ENCODE measurements around the gene PLS1.
"Not testable (repeated sequence)": the region's sequence is repeated elsewhere in the genome, so short reads cannot be mapped to it uniquely, and the experiment has no call there.

Gene PLS1

GRCh38 chr3:142596726-142597088, 514 bp downstream of the PLS1 start:
- DNase-seq, result no peak

- no peak for DNase-seq
Observed at GRCh38 chr3:142597906-142598305, 1.7 kb downstream of the PLS1 start.

GRCh38 chr3:142601713-142602112, 5.5 kb downstream of the PLS1 start:
- no peak for DNase-seq

- no peak for DNase-seq
Observed at GRCh38 chr3:142602619-142603385, 6.6 kb downstream of the PLS1 start.

GRCh38 chr3:142603386-142603705, 7.2 kb downstream of the PLS1 start:
- not testable (repeated sequence) for DNase-seq

GRCh38 chr3:142604940-142605339, 8.7 kb downstream of the PLS1 start:
- DNase-seq, result no peak

GRCh38 chr3:142608631-142609030, 12.4 kb downstream of the PLS1 start:
- no peak for DNase-seq

- DNase-seq, result no peak
Observed at GRCh38 chr3:142609136-142609535, 12.9 kb downstream of the PLS1 start.

GRCh38 chr3:142611206-142611605, 15.0 kb downstream of the PLS1 start:
- DNase-seq, result no peak

GRCh38 chr3:142613491-142613890, 17.3 kb downstream of the PLS1 start:
- no peak for DNase-seq

GRCh38 chr3:142614059-142614626, 17.9 kb downstream of the PLS1 start:
- no peak for DNase-seq

GRCh38 chr3:142615171-142615570, 19.0 kb downstream of the PLS1 start:
- no peak for DNase-seq

- DNase-seq, result no peak
Observed at GRCh38 chr3:142618917-142619461, 22.8 kb downstream of the PLS1 start.

- DNase-seq, result no peak
Observed at GRCh38 chr3:142622405-142622804, 26.2 kb downstream of the PLS1 start.

GRCh38 chr3:142623194-142623593, 27.0 kb downstream of the PLS1 start:
- no peak for DNase-seq

GRCh38 chr3:142624341-142625152, 28.4 kb downstream of the PLS1 start:
- no peak for DNase-seq

- no peak for DNase-seq
Observed at GRCh38 chr3:142625153-142625440, 28.9 kb downstream of the PLS1 start.

- no peak for DNase-seq
Observed at GRCh38 chr3:142626971-142627370, 30.8 kb downstream of the PLS1 start.

- no peak for DNase-seq
Observed at GRCh38 chr3:142628801-142629200, 32.6 kb downstream of the PLS1 start.

- no peak for DNase-seq
Observed at GRCh38 chr3:142633073-142633472, 36.9 kb downstream of the PLS1 start.

GRCh38 chr3:142636050-142636449, 39.9 kb downstream of the PLS1 start:
- DNase-seq, result no peak

GRCh38 chr3:142636664-142637063, 40.5 kb downstream of the PLS1 start:
- DNase-seq, result no peak

GRCh38 chr3:142638291-142638690, 42.1 kb downstream of the PLS1 start:
- no peak for DNase-seq

- no peak for DNase-seq
Observed at GRCh38 chr3:142641504-142641903, 45.3 kb downstream of the PLS1 start.

Measured in activated CD4-positive, alpha-beta T cell treated with anti-CD3 and anti-CD28 coated beads, Interleukin-2, amount 50 U/mL, for 48 hours (primary cell).